Mucosa of descending colon (tissue), 3 donors: Measurements from ENCODE around the gene PDE11A. TPM values are rescaled to one million over a fixed set of nuclear protein-coding genes. Genes with fewer than 3 reads are reported as not detected.

ENCODE experiments used
- ATAC-seq: fragments of 200-7000 bp; cut with Tn5 transposase; one replicate; pipeline ENCODE4 v1.9.1; 2020; ENCODE audit warnings: mild to moderate bottlenecking, moderate library complexity
- DNase-seq, 3 donors: peaks; one replicate each; pipeline ENCODE4 v3.0.0-alpha.2; 2020
- H3K36me3 ChIP-seq: fragments of 200-600 bp; one replicate; pipeline ENCODE4 v1.8.0; 2021; ENCODE audit warnings: low read depth, mild to moderate bottlenecking
- H3K4me1 ChIP-seq: fragments of 200-600 bp; one replicate; pipeline ENCODE4 v1.8.0; 2021; ENCODE audit warnings: low read depth, mild to moderate bottlenecking
- H3K4me3 ChIP-seq: fragments of 200-600 bp; one replicate; pipeline ENCODE4 v1.8.0; 2021; ENCODE audit warnings: mild to moderate bottlenecking
- H3K9me3 ChIP-seq: fragments of 200-600 bp; one replicate; pipeline ENCODE4 v1.8.0; 2021; ENCODE audit warnings: mild to moderate bottlenecking
- CTCF ChIP-seq: fragments of 200-600 bp; IDR thresholded peaks from one replicate; pipeline ENCODE4 v1.8.0; 2022; ENCODE audit warnings: antibody characterized with exemption, mild to moderate bottlenecking
- intact Hi-C, 2 donors: fragments of 100-400 bp; cut with DNase I in 1 of 2; cut with micrococcal nuclease in 1 of 2; formaldehyde crosslinking; loops; one replicate each; pipeline versions ENCODE4 v1.11.0 to v1.11.1; 2022; cut with DNase I, micrococcal nuclease
- total RNA-seq, 3 donors: library from RNA; stranded (reverse); fragmentation: NEBNext Ultra II Directional in 2 of 3; extraction: Animal tissue kit (Norgen Biotek cat#: 25700) in 2 of 3; gene quantifications; one replicate each; pipeline versions ENCODE4 v1.2.1 to v1.2.4, GENCODE V29; 2021 to 2023
- donor health status: DM: no; HTN: no; CAD: no; lungs with moderate emphysema.
- donor health status: DM: no; HTN: no; CAD: no.
- donor health status: DM: no; HTN: yes; CAD: no.

Gene PDE11A
- total RNA-seq, 3 donors from 2014 or later = 1.0 to 3.2 (median 2.7) TPM

GRCh38 chr2:177721818-177722567 lies 350.6 kb downstream of the PDE11A start:
- DNase-seq (no peak), ATAC-seq (no peak)
- no peaks in the 10 kb centered on the region for H3K9me3 ChIP-seq
- no peaks in the 10 kb centered on the region for H3K4me1 ChIP-seq
- no peaks in the 10 kb centered on the region for H3K36me3 ChIP-seq
- no peak for TF ChIP-seq CTCF
- no peak overlapping the region for H3K4me3 ChIP-seq
- intact Hi-C loops = loop anchor here (10.0 kb wide), 2 partner anchors 237 to 377 kb away; no protein-coding TSS in a partner anchor

GRCh38 chr2:177721087-177721486 lies 351.5 kb downstream of the PDE11A start:
- no peaks in the 10 kb centered on the region for H3K9me3 ChIP-seq
- no peak for DNase-seq
- no peak for ATAC-seq
- intact Hi-C loops = loop anchor here (10.0 kb wide), 2 partner anchors 236 to 376 kb away; no protein-coding TSS in a partner anchor
- no peaks in the 10 kb centered on the region for H3K36me3 ChIP-seq
- no peaks in the 10 kb centered on the region for H3K4me1 ChIP-seq
- no peak for TF ChIP-seq CTCF
- no peak overlapping the region for H3K4me3 ChIP-seq

- TF ChIP-seq CTCF = no peak
- H3K4me1 ChIP-seq = no peaks in the 10 kb centered on the region
- no peak for ATAC-seq
- no peaks in the 10 kb centered on the region for H3K9me3 ChIP-seq
- intact Hi-C loops = no loop called here
- no peaks in the 10 kb centered on the region for H3K36me3 ChIP-seq
- H3K4me3 ChIP-seq = no peak overlapping the region
- DNase-seq = no peak
These were observed 354.6 kb downstream of the PDE11A start for GRCh38 chr2:177717831-177718618.

- no peak for ATAC-seq
- H3K4me1 ChIP-seq = no peaks in the 10 kb centered on the region
- intact Hi-C loops = no loop called here
- DNase-seq = no peak
- no peak for TF ChIP-seq CTCF
- H3K9me3 ChIP-seq = no peaks in the 10 kb centered on the region
- H3K36me3 ChIP-seq = no peaks in the 10 kb centered on the region
- no peak overlapping the region for H3K4me3 ChIP-seq
These were observed 356.1 kb downstream of the PDE11A start for GRCh38 chr2:177716484-177716883.

- Histone ChIP-seq H3K4me3 (no peak overlapping the region), H3K4me1 (no peaks in the 10 kb centered on the region), H3K36me3 (no peaks in the 10 kb centered on the region), H3K9me3 (no peaks in the 10 kb centered on the region)
- intact Hi-C loops = no loop called here
- no peak for TF ChIP-seq CTCF
- no peak for DNase-seq
- no peak for ATAC-seq
These were observed 356.8 kb downstream of the PDE11A start for GRCh38 chr2:177715771-177716170.
